B cell (primary cell): ENCODE data around the gene MYCBPAP.
A peak's percentile ranks its signal among the peaks of the same experiment; 100 is the strongest.

Source experiments
- EZH2 ChIP-seq: IDR thresholded peaks from 2 replicates; pipeline ENCODE4 v1.6.1; 2012; ENCODE audit warnings: borderline replicate concordance, low read depth, mild to moderate bottlenecking, moderate library complexity, low read length; ENCODE audit not compliant: insufficient read depth, poor library complexity, severe bottlenecking
- TF ChIP-seq, protein P1 (sequence below): fragments of 200-600 bp; IDR thresholded peaks from one replicate; pipeline ENCODE4 v1.8.0; 2022; ENCODE audit warnings: antibody characterized with exemption, mild to moderate bottlenecking

DNA sequence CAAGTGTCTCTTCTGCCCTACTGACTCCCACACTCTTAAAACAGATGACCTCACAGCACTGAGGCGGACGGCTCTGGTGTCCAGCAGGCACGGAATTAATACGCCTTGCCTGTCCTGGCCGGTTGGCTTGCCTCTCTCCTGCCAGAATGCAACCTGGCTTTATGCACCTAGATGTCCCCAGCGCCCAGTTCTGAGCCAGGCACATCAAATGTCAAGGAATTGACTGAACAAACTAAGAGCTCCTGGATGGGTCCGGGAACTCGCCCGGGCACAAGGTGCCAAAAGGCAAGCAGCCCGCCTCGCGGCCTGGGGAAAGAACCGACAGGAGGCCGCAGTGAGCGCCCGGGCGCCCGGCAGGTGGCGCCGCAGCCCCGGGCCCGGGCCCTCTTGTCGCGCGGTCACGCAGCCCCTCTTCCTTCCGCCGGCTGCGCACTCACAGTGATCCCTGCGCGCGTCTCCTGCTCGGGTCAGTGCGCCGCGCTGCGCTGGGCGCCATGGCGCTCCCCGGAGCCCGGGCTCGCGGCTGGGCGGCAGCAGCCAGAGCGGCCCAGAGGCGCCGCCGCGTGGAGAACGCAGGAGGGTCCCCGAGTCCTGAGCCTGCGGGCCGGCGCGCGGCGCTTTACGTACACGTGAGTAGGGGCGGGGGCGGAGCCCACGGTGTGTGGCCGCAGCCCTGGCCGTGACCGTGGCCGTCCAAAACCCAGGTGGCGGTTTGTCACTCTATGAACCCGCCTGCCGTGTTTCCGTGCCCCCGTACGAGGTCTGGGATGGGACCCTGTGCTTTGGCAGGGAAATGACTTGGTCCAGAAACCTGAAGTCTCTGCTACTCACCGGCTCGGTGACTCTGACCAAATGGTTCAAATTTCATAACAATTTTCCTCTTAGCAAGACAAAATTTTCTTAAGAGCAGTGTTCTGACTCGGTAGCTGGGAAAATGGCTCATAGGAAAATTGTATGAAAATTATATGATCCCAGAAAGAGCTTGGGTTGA is 29.6 kb upstream of the MYCBPAP start, which contains the start of gene RSAD1:
- TF ChIP-seq, protein P1, sequence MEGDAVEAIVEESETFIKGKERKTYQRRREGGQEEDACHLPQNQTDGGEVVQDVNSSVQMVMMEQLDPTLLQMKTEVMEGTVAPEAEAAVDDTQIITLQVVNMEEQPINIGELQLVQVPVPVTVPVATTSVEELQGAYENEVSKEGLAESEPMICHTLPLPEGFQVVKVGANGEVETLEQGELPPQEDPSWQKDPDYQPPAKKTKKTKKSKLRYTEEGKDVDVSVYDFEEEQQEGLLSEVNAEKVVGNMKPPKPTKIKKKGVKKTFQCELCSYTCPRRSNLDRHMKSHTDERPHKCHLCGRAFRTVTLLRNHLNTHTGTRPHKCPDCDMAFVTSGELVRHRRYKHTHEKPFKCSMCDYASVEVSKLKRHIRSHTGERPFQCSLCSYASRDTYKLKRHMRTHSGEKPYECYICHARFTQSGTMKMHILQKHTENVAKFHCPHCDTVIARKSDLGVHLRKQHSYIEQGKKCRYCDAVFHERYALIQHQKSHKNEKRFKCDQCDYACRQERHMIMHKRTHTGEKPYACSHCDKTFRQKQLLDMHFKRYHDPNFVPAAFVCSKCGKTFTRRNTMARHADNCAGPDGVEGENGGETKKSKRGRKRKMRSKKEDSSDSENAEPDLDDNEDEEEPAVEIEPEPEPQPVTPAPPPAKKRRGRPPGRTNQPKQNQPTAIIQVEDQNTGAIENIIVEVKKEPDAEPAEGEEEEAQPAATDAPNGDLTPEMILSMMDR: peak; percentile 95
- TF ChIP-seq EZH2: no peak
